IPS DF 4.7 (cell line): Measurements from ENCODE around the gene TCF25.

Experiments used
- DNase-seq: peaks from one replicate; pipeline ENCODE4 v3.0.0-alpha.2; 2013; ENCODE audit warnings: low spot score; ENCODE audit errors: extremely low read depth

Gene TCF25

GRCh38 chr16:89938175-89938885 lies 64.9 kb downstream of the TCF25 start:
- no peak for DNase-seq

DNA sequence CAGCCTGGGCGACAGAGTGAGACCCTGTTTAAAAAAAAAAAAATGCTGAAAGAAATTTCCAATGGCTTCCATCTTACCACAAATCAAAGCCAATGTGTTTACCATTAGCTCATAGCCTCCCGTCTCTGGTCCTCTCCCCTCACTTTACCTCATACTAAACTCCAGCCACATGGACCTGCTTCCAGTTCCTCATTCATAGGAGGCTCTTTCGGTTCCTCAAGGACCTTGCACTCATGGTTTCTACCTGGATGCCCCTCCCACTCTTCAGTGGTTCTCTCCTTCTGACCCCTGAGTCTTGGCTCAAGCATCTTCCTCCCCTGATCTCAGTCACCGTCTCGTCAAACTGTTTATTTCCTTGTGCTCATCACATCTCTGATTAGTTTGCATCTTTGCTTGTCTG lies 71.4 kb downstream of the TCF25 start:
- DNase-seq = no peak

DNA sequence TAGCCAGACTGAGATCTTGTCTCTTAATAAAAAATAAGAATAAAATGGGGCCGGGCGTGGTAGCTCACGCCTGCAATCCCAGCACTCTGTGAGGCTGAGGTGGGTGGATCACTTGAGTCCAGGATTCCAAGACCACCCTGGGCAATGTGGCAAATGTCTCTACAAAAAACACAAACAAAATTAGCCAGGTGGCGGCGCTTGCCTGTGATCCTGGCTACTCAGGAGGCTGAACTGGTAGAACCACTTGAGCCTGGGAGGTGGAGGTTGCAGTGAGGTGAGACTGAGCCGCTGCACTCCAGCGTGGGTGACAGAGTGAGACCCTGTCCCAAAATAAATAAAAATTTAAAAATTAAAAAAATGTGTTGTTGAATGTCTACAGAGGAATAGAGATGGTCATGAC lies 72.3 kb downstream of the TCF25 start:
- no peak for DNase-seq

DNA sequence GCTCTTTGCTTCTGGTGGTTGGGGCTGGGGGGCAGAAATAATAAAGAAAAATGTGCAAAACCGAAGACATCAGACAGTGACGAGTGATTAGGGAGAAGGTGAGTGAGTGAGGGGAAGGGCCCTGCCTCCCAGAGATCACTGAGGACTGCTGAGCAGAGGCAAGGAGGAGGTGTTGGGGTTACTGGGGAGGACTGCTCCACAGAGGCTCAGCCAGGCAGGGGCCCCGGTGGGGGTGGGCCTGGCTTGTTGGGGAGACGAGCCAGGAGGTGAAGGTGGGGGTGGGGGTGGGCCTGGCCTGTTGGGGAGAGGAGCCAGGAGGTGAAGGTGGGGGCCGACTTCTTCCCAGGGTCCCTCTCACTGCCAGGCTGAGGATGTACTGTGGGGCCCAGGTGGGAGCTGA lies 73.1 kb downstream of the TCF25 start:
- no peak for DNase-seq

- no peak for DNase-seq
Observed at GRCh38 chr16:89949121-89949742, 75.8 kb downstream of the TCF25 start.

GRCh38 chr16:89949756-89950155 lies 76.4 kb downstream of the TCF25 start:
- no peak for DNase-seq

DNA sequence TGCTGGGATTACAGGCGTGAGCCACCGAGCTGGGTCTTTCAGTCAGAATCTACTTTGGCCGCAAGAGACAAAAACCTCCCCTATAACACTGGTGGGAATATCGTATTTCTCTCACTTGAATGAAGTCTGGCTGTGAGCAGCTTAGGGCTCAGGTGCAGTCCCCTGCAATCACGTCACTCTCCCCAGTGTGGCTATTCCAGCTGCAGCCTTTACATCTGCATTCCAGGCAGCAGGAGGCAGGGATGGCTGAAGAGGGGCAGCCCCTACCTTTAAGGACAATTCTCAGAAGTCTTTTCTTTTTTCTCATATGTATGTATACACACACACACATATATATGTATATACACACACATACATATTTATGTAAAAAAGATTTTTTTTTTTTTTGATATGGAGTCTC lies 78.1 kb downstream of the TCF25 start:
- DNase-seq = no peak

DNA sequence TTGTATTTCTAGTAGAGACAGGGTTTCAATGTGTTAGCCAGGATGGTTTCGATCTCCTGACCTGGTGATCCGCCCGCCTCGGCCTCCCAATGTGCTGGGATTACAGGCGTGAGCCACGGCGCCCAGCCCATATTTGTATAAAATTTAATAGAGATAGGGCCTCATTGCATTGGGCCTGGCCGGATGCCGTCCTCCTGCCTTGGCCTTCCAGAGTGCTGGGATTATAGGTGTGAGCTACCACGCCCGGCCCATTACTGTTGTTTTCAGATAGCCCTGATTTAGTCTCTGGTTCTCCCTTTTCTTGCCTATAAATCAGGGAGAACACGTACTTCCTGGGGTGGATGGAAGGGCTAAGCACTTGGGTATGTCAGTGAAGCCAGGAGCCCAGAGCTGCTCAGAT lies 78.7 kb downstream of the TCF25 start:
- DNase-seq = no peak

DNA sequence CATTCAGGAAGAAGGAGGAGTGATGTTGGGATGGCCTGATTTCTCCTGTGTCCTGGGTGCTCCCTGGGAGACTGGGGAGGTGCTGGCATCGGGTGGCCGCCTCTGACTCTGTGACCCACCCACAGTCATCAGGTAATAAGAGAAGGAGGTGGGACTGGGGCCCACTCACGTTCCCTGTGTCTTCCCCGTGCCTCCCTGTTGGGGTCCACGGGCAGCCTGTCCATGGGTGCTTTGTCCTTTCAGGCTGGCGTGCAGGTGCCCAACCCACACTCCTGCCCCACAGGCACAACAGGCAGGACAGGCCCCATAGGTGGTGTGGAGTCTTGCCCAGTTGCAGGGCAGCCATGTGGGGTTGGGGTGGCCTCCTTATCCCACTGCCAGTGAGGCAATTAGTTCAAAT lies 79.2 kb downstream of the TCF25 start:
- no peak for DNase-seq

- no peak for DNase-seq
Observed at GRCh38 chr16:89953671-89954406, 80.4 kb downstream of the TCF25 start.

DNA sequence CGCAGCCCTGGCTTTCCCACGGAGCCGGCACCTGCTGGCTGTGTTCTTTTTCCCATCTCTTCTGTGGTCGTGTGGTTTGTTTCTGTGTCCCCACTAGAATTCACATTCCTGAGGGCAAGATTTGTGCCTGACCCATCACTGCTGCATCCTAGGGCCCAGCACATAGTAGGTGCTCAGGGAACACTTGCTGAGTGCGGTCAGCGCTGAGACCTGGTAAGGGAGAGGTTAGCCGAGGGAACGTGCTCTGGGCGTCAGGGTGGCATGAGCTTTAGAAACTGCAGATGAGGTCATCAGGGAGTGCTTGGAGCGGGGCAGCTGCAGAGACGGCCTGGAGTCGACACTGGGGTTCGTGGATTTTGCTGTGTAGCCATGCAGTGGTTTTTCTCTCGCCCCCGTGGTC lies 81.1 kb downstream of the TCF25 start:
- no peak for DNase-seq

DNA sequence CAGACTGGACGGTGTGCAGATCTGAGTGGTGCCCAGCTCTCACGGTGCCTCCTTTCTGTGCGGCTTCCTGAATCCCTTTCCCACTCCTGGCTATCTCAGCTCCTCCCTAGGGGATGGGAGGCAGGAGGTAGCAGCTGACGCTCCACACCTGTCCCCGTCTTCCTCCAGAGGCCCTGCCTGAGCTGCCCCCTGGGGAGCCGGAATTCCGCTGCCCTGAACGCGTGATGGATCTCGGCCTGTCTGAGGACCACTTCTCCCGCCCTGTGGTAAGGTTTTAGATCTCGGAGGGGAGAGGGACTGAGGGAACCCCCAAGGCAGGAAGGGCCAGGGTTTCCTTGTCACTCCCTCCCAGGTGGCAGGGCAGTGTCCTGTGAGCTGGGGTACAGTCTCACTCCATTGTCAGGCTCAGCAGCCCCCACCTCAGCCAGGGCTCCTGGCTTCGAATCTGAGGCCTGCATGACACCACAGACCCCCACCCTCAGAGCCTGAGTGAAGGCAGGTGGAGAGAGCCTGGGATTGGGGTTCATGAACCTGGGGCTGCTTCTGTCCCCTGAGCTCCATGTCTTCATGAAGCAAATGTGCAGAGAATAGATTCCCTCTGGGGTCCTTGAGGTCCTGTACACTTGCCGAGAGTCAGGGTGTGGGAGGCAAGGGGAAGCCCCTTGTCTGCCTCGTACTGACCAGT lies 81.8 kb downstream of the TCF25 start:
- no peak for DNase-seq

- no peak for DNase-seq
Observed at GRCh38 chr16:89956505-89957215, 83.3 kb downstream of the TCF25 start.

DNA sequence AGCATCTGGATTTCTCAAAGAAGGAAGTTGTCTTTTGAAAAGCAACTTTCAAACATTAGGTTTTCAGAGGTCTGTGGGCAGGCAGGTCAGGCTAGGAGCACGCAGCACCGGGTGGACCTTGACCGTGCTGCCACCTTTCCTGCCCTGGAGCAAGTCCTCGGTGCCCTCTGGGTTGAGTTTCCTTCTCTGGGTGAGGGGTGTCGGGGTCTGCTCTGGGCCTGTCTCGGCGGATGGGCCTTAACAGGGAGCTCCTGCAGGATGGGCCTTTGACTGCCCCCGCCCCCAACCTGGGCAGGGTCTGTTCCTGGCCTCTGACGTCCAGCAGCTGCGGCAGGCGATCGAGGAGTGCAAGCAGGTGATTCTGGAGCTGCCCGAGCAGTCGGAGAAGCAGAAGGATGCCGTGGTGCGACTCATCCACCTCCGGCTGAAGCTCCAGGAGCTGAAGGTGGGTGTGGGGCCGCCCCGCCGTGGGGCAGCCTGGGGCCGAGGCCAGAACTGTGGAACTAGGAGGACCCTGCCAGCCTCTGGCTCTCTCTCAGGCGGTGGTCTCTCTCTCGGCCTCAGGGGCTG lies 83.9 kb downstream of the TCF25 start:
- DNase-seq = no peak

- DNase-seq = no peak
Observed at GRCh38 chr16:89958068-89958467, 84.7 kb downstream of the TCF25 start.

DNA sequence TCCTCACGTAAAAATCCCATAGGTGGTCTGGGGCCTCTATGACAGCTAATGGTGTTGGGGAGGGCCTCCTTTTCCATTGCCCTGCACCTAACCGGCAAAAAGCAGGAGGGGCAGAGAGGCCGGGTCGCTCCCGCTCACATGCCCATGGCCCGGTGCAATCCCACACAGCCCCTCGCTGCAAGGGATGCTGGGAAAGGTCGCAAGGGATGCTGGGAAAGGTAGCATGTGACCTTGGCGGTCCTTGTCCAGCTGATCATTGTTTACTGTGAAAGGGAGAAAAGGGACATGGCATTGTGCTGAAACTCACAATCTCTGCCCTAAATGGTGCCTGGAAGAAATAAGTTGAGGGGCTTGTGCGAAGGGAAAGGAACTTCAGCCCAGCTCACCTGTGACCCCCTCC lies 85.2 kb downstream of the TCF25 start:
- no peak for DNase-seq

GRCh38 chr16:89960966-89961365 lies 87.6 kb downstream of the TCF25 start:
- no peak for DNase-seq
